ENCODE measurements around the gene WDR91.

WDR91 gene

DNA sequence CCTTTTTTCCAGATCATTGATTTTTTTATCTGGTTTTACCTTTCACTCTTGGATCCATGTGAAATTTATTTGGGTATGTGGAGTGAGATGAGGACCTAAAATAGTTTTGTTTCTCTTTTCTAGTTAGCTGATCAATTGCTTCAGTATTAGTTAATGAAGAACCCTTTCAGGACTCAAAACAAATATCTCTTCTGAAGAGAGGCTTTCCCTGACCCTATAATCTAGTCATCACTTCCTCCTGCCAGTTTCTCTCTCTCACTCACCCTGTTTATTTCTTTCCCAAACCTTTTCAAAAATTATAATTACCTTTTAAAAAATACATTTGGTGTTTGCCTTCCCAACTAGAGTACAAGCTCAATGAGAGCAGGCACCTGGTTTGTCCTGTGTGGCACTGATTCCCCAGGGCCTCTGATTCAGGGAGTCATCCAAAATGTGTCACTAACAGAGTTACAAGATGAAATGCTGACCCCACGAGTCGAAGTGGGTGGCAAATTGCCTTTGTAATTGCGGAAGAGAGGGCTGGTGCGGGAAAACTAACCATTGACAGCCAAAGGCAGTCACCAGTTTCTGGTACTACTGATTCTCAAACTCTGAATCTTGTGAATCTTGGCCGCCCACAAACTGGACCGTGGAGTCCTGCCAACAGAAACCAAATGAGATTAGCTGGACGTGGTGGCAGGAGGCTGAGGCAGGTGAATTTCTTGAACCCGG lies 61.1 kb downstream of the WDR91 start:
- Histone ChIP-seq H3K36me3 (ENCODE audit: control insufficient read depth in 1 of 2, insufficient read depth in 2 of 2, low read length in 2 of 2) (no peaks in the 10 kb centered on the region), H3K9me3 (ENCODE audit: insufficient read depth, low read depth, low read length) (no peaks in the 10 kb centered on the region), H2BK5ac (ENCODE audit: low read depth, low read length, poor library complexity) (peak overlapping the region; percentile 40), H2AK5ac (ENCODE audit: low read length) (no peak overlapping the region), H3K4me3 (ENCODE audit: low read depth, low read length) (no peak overlapping the region), H2AFZ (ENCODE audit: insufficient read depth, low read length, poor library complexity) (no peak overlapping the region), H3K18ac (ENCODE audit: low read length) (no peak overlapping the region), H4K8ac (ENCODE audit: low read depth, low read length) (no peak overlapping the region), H4K12ac (ENCODE audit: low read depth, low read length) (no peak overlapping the region), H2BK120ac (ENCODE audit: insufficient read depth, low read length, poor library complexity) (no peak overlapping the region), H3K4me2 (ENCODE audit: low read length) (no peak overlapping the region), H4K91ac (ENCODE audit: low read depth, low read length) (no peak overlapping the region), H3K4ac (ENCODE audit: low read depth, low read length) (no peak overlapping the region), H3K9ac (ENCODE audit: low read length) (peak overlapping the region; percentile 33), H3K79me2 (ENCODE audit: control insufficient read depth, insufficient read depth, low read length, poor library complexity) (no peaks in the 10 kb centered on the region), H3K23ac (ENCODE audit: low read length) (no peak overlapping the region), H3K27me3 (ENCODE audit: insufficient read depth, low read length) (no peaks in the 10 kb centered on the region), H3K14ac (ENCODE audit: low read length) (no peak overlapping the region), H3K4me1 (ENCODE audit: control insufficient read depth in 1 of 2, insufficient read depth in 2 of 2, low read length in 2 of 2) (no peaks in the 10 kb centered on the region), H3K27ac (ENCODE audit: low read depth, low read length) (no peak overlapping the region), H2BK12ac (ENCODE audit: low read length) (no peak overlapping the region), H3K79me1 (ENCODE audit: low read length) (no peaks in the 10 kb centered on the region)
- DNase-seq: no peak
- WGBS (ENCODE audit: extremely low coverage, insufficient coverage, insufficient read length): no CpG with 5 or more reads among the region's 8 CpGs

- Histone ChIP-seq H3K23ac (ENCODE audit: low read length) (no peak within 1 kb of the TSS), H2BK5ac (ENCODE audit: low read depth, low read length, poor library complexity) (peak within 1 kb of the TSS; percentile 46), H4K12ac (ENCODE audit: low read depth, low read length) (no peak within 1 kb of the TSS), H2AFZ (ENCODE audit: insufficient read depth, low read length, poor library complexity) (no peak within 1 kb of the TSS), H3K4ac (ENCODE audit: low read depth, low read length) (no peak within 1 kb of the TSS), H3K4me2 (ENCODE audit: low read length) (no peak within 1 kb of the TSS), H3K4me1 (ENCODE audit: control insufficient read depth in 1 of 2, insufficient read depth in 2 of 2, low read length in 2 of 2) (no peaks in the 10 kb centered on the region), H3K79me1 (ENCODE audit: low read length) (no peaks in the 10 kb centered on the region), H3K27me3 (ENCODE audit: insufficient read depth, low read length) (no peaks in the 10 kb centered on the region), H3K36me3 (ENCODE audit: control insufficient read depth in 1 of 2, insufficient read depth in 2 of 2, low read length in 2 of 2) (no peaks in the 10 kb centered on the region), H2AK5ac (ENCODE audit: low read length) (no peak within 1 kb of the TSS), H3K79me2 (ENCODE audit: control insufficient read depth, insufficient read depth, low read length, poor library complexity) (no peaks in the 10 kb centered on the region), H3K27ac (ENCODE audit: low read depth, low read length) (no peak within 1 kb of the TSS), H3K18ac (ENCODE audit: low read length) (no peak within 1 kb of the TSS), H2BK12ac (ENCODE audit: low read length) (no peak within 1 kb of the TSS), H3K14ac (ENCODE audit: low read length) (no peak within 1 kb of the TSS), H4K91ac (ENCODE audit: low read depth, low read length) (no peak within 1 kb of the TSS), H4K8ac (ENCODE audit: low read depth, low read length) (peak within 1 kb of the TSS; percentile 42), H3K4me3 (ENCODE audit: low read depth, low read length) (no peak within 1 kb of the TSS), H3K9me3 (ENCODE audit: insufficient read depth, low read depth, low read length) (no peaks in the 10 kb centered on the region), H3K9ac (ENCODE audit: low read length) (no peak within 1 kb of the TSS), H2BK120ac (ENCODE audit: insufficient read depth, low read length, poor library complexity) (no peak within 1 kb of the TSS)
- WGBS (ENCODE audit: extremely low coverage, insufficient coverage, insufficient read length): no CpG with 5 or more reads among the region's 13 CpGs
- peak; percentile 52 to 76 for DNase-seq
Observed at GRCh38 chr7:135147899-135148721, 63.2 kb downstream of the WDR91 start, which contains the start of gene TMEM140. TSS of gene TMEM140 (plus strand) at chr7:135148072. CDS start at chr7:135164442, 16,370 bp downstream.

DNA sequence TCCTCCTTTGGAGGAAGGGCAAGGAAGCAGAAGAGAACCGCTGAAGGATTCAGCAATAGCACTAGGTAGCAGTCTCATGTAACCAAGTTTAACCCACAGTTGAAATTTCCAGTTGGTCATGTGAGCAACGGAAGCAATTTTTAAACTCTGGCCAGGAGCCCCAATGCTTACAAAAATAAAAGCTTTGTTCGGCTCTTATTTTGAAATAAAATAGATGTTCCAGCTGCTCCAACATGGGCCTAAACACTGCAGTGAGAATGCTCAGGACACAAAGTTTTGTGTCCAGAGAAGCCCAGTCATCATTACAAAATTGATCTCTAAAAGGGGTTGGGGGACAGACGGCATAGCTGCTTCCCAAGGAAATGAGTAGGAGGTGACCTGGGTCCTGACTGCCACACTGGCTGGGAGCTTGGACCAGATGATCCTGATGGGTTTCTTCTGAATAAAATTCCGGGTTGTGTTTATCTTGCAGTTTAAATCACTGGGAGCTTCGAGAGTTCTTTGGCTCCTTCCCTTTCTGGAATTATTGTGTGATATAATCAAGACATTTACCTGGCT lies 63.9 kb downstream of the WDR91 start:
- no CpG with 5 or more reads among the region's 6 CpGs for WGBS (ENCODE audit: extremely low coverage, insufficient coverage, insufficient read length)
- DNase-seq: peak in 1 of 2 donors; percentile 2

GRCh38 chr7:135143885-135144668 lies 67.2 kb downstream of the WDR91 start:
- Histone ChIP-seq H4K8ac (ENCODE audit: low read depth, low read length) (no peak overlapping the region), H2BK120ac (ENCODE audit: insufficient read depth, low read length, poor library complexity) (no peak overlapping the region), H3K4me3 (ENCODE audit: low read depth, low read length) (no peak overlapping the region), H3K4me2 (ENCODE audit: low read length) (no peak overlapping the region), H3K4me1 (ENCODE audit: control insufficient read depth in 1 of 2, insufficient read depth in 2 of 2, low read length in 2 of 2) (no peaks in the 10 kb centered on the region), H2BK5ac (ENCODE audit: low read depth, low read length, poor library complexity) (no peak overlapping the region), H3K79me1 (ENCODE audit: low read length) (no peaks in the 10 kb centered on the region), H3K9ac (ENCODE audit: low read length) (no peak overlapping the region), H3K27ac (ENCODE audit: low read depth, low read length) (no peak overlapping the region), H4K12ac (ENCODE audit: low read depth, low read length) (no peak overlapping the region), H3K18ac (ENCODE audit: low read length) (no peak overlapping the region), H2AFZ (ENCODE audit: insufficient read depth, low read length, poor library complexity) (no peak overlapping the region), H3K4ac (ENCODE audit: low read depth, low read length) (no peak overlapping the region), H2BK12ac (ENCODE audit: low read length) (no peak overlapping the region), H3K9me3 (ENCODE audit: insufficient read depth, low read depth, low read length) (no peaks in the 10 kb centered on the region), H3K14ac (ENCODE audit: low read length) (no peak overlapping the region), H4K91ac (ENCODE audit: low read depth, low read length) (no peak overlapping the region), H3K23ac (ENCODE audit: low read length) (no peak overlapping the region), H3K36me3 (ENCODE audit: control insufficient read depth in 1 of 2, insufficient read depth in 2 of 2, low read length in 2 of 2) (no peaks in the 10 kb centered on the region), H3K27me3 (ENCODE audit: insufficient read depth, low read length) (no peaks in the 10 kb centered on the region), H3K79me2 (ENCODE audit: control insufficient read depth, insufficient read depth, low read length, poor library complexity) (no peaks in the 10 kb centered on the region), H2AK5ac (ENCODE audit: low read length) (no peak overlapping the region)
- WGBS (ENCODE audit: extremely low coverage, insufficient coverage, insufficient read length): no CpG with 5 or more reads among the region's 3 CpGs
- DNase-seq: no peak

More for the DNA sequence above, 63.9 kb downstream of the WDR91 start:
- Histone ChIP-seq H2BK5ac (ENCODE audit: low read depth, low read length, poor library complexity) (peak overlapping the region; percentile 46), H3K9ac (ENCODE audit: low read length) (no peak overlapping the region), H3K79me2 (ENCODE audit: control insufficient read depth, insufficient read depth, low read length, poor library complexity) (no peaks in the 10 kb centered on the region), H3K14ac (ENCODE audit: low read length) (no peak overlapping the region), H2BK12ac (ENCODE audit: low read length) (no peak overlapping the region), H3K79me1 (ENCODE audit: low read length) (no peaks in the 10 kb centered on the region), H3K18ac (ENCODE audit: low read length) (no peak overlapping the region), H2AK5ac (ENCODE audit: low read length) (no peak overlapping the region), H3K27me3 (ENCODE audit: insufficient read depth, low read length) (no peaks in the 10 kb centered on the region), H3K23ac (ENCODE audit: low read length) (no peak overlapping the region), H2AFZ (ENCODE audit: insufficient read depth, low read length, poor library complexity) (no peak overlapping the region), H3K36me3 (ENCODE audit: control insufficient read depth in 1 of 2, insufficient read depth in 2 of 2, low read length in 2 of 2) (no peaks in the 10 kb centered on the region), H3K4me1 (ENCODE audit: control insufficient read depth in 1 of 2, insufficient read depth in 2 of 2, low read length in 2 of 2) (no peaks in the 10 kb centered on the region), H4K91ac (ENCODE audit: low read depth, low read length) (no peak overlapping the region), H3K4ac (ENCODE audit: low read depth, low read length) (no peak overlapping the region), H4K12ac (ENCODE audit: low read depth, low read length) (no peak overlapping the region), H4K8ac (ENCODE audit: low read depth, low read length) (no peak overlapping the region), H3K4me3 (ENCODE audit: low read depth, low read length) (no peak overlapping the region), H3K27ac (ENCODE audit: low read depth, low read length) (no peak overlapping the region), H3K9me3 (ENCODE audit: insufficient read depth, low read depth, low read length) (no peaks in the 10 kb centered on the region), H3K4me2 (ENCODE audit: low read length) (no peak overlapping the region), H2BK120ac (ENCODE audit: insufficient read depth, low read length, poor library complexity) (no peak overlapping the region)

Data from trophoblast cell (in vitro differentiated cells and primary cell).